ENCODE measurements around the gene SDCBP2. TPM values are rescaled to one million over a fixed set of nuclear protein-coding genes. Genes with fewer than 3 reads are reported as not detected.

Gene SDCBP2
- polyA plus RNA-seq, 1 donor (not counting 4 experiments of a cell fraction or from before 2014, with no cell fraction given): 36.0 TPM

GRCh38 chr20:1327241-1327653, 1.7 kb downstream of the SDCBP2 start:
- Histone ChIP-seq H2AFZ (ENCODE audit: control insufficient read depth, low read length) (no peak overlapping the region), H3K4me3 (ENCODE audit: control insufficient read depth in 2 of 3, extremely low read depth in 1 of 3, insufficient read depth in 2 of 3, low read depth in 1 of 3, low read length in 3 of 3) (peak overlapping the region in 2 of 3 experiments; percentile 17 to 53), H3K79me2 (ENCODE audit: control insufficient read depth, insufficient read depth, low read length) (peaks cover 61% of the 10 kb centered on the region), H3K27me3 (ENCODE audit: control insufficient read depth, extremely low read depth, insufficient read depth, low read length) (no peaks in the 10 kb centered on the region), H3K36me3 (ENCODE audit: control insufficient read depth in 2 of 2, extremely low read depth in 1 of 2, insufficient read depth in 2 of 2, low read length in 2 of 2) (peaks cover 0 to 2% of the 10 kb centered on the region in 2 experiments), H3K9ac (ENCODE audit: control insufficient read depth, extremely low read depth, insufficient read depth, low read length) (peak overlapping the region; percentile 100), H3K9me1 (ENCODE audit: control insufficient read depth, extremely low read depth, insufficient read depth, low read length) (peaks cover 2% of the 10 kb centered on the region), H3K27ac (ENCODE audit: control insufficient read depth, insufficient read depth, low read length) (peak overlapping the region; percentile 99), H3K9me3 (ENCODE audit: control insufficient read depth, low read depth, low read length) (no peaks in the 10 kb centered on the region), H4K20me1 (ENCODE audit: control insufficient read depth, extremely low read depth, insufficient read depth, low read length) (no peaks in the 10 kb centered on the region), H3K4me1 (ENCODE audit: control insufficient read depth, extremely low read depth, insufficient read depth, low read length) (peaks cover 78% of the 10 kb centered on the region), H3K4me2 (ENCODE audit: control insufficient read depth, extremely low read depth, insufficient read depth, low read depth, low read length) (peak overlapping the region; percentile 96)
- TF ChIP-seq CTCF (optimal IDR thresholded peaks at IDR 0.05 in 1 of 3, IDR thresholded peaks at IDR 0.05 in 1 of 3, conservative IDR thresholded peaks at IDR 0.05 in 1 of 3; ENCODE audit: extremely low read depth in 1 of 3, insufficient read depth in 2 of 3, low read length in 3 of 3): no peak
- TF ChIP-seq EZH2 (IDR thresholded peaks at IDR 0.05; ENCODE audit: low read length): no peak
- FAIRE-seq: no peak
- no peak for DNase-seq (ENCODE audit: low read depth, low spot score)
- dilution Hi-C loops (cut with MboI; ENCODE audit: extremely low pct_ligation_motif_present, low sequenced_read_pairs): no loop called here

- Histone ChIP-seq H3K4me2 (ENCODE audit: control insufficient read depth, extremely low read depth, insufficient read depth, low read depth, low read length) (peak overlapping the region; percentile 96), H3K27ac (ENCODE audit: control insufficient read depth, insufficient read depth, low read length) (peak overlapping the region; percentile 99), H3K36me3 (ENCODE audit: control insufficient read depth in 2 of 2, extremely low read depth in 1 of 2, insufficient read depth in 2 of 2, low read length in 2 of 2) (no peaks in the 10 kb centered on the region), H3K9me1 (ENCODE audit: control insufficient read depth, extremely low read depth, insufficient read depth, low read length) (peaks cover 2% of the 10 kb centered on the region), H3K9ac (ENCODE audit: control insufficient read depth, extremely low read depth, insufficient read depth, low read length) (peak overlapping the region; percentile 100), H4K20me1 (ENCODE audit: control insufficient read depth, extremely low read depth, insufficient read depth, low read length) (no peaks in the 10 kb centered on the region), H3K79me2 (ENCODE audit: control insufficient read depth, insufficient read depth, low read length) (peaks cover 56% of the 10 kb centered on the region), H2AFZ (ENCODE audit: control insufficient read depth, low read length) (no peak overlapping the region), H3K4me3 (ENCODE audit: control insufficient read depth in 2 of 3, extremely low read depth in 1 of 3, insufficient read depth in 2 of 3, low read depth in 1 of 3, low read length in 3 of 3) (peak overlapping the region; percentile 65 to 92 (median 80)), H3K4me1 (ENCODE audit: control insufficient read depth, extremely low read depth, insufficient read depth, low read length) (peaks cover 72% of the 10 kb centered on the region), H3K27me3 (ENCODE audit: control insufficient read depth, extremely low read depth, insufficient read depth, low read length) (no peaks in the 10 kb centered on the region), H3K9me3 (ENCODE audit: control insufficient read depth, low read depth, low read length) (no peaks in the 10 kb centered on the region)
- TF ChIP-seq CTCF (optimal IDR thresholded peaks at IDR 0.05 in 1 of 3, IDR thresholded peaks at IDR 0.05 in 1 of 3, conservative IDR thresholded peaks at IDR 0.05 in 1 of 3; ENCODE audit: extremely low read depth in 1 of 3, insufficient read depth in 2 of 3, low read length in 3 of 3): no peak
- TF ChIP-seq EZH2 (IDR thresholded peaks at IDR 0.05; ENCODE audit: low read length): no peak
- FAIRE-seq (no peak), DNase-seq (ENCODE audit: low read depth, low spot score) (no peak)
- dilution Hi-C loops (cut with MboI; ENCODE audit: extremely low pct_ligation_motif_present, low sequenced_read_pairs): no loop called here
Measured at GRCh38 chr20:1326031-1326930, 2.7 kb downstream of the SDCBP2 start.

Data from keratinocyte (primary cell).